Epithelial cell of esophagus (primary cell): ENCODE measurements around the gene LRP1-AS.

ENCODE experiments used
- DNase-seq: peaks from one replicate; pipeline ENCODE4 v3.0.0; 2010; ENCODE audit warnings: low read depth
- H3K4me3 ChIP-seq: 2 replicates; pipeline ENCODE4 v1.5.1; 2011; ENCODE audit warnings: mild to moderate bottlenecking, low read length, control low read depth
- CTCF ChIP-seq: IDR thresholded peaks from 2 replicates; pipeline ENCODE4 v1.5.1; 2011; ENCODE audit warnings: low read depth, mild to moderate bottlenecking, low read length, control low read depth, inconsistent platforms; ENCODE audit not compliant: insufficient read depth; ENCODE audit errors: missing control alignments

The LRP1-AS gene

GRCh38 chr12:57129889-57130288 is 17.5 kb downstream of the LRP1-AS start:
- TF ChIP-seq CTCF = no peak
- peak overlapping the region; percentile 74 for H3K4me3 ChIP-seq
- peak; percentile 51 for DNase-seq

- no peak for TF ChIP-seq CTCF
- DNase-seq = no peak
- peak overlapping the region; percentile 74 for H3K4me3 ChIP-seq
These were observed 18.0 kb downstream of the LRP1-AS start for GRCh38 chr12:57129321-57129842.

DNA sequence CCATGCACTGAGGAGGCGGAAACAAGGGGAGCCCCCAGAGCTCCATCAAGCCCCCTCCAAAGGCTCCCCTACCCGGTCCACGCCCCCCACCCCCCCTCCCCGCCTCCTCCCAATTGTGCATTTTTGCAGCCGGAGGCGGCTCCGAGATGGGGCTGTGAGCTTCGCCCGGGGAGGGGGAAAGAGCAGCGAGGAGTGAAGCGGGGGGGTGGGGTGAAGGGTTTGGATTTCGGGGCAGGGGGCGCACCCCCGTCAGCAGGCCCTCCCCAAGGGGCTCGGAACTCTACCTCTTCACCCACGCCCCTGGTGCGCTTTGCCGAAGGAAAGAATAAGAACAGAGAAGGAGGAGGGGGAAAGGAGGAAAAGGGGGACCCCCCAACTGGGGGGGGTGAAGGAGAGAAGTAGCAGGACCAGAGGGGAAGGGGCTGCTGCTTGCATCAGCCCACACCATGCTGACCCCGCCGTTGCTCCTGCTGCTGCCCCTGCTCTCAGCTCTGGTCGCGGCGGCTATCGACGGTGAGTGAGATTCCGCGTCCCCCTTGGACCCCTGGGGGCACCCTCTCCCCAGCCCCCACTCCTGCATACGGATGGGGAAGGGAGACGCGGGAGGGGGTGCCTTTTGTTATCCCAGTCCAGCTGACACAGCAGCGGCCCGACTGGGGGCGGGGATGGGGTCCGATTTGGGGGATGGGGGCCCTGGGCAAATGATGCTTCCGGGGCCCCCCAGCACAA is 18.7 kb downstream of the LRP1-AS start:
- DNase-seq = no peak
- no peak for TF ChIP-seq CTCF
- H3K4me3 ChIP-seq = peak overlapping the region; percentile 74

GRCh38 chr12:57127726-57128518 is 19.5 kb downstream of the LRP1-AS start, which contains the start of gene LRP1:
Gene LRP1 (plus strand): TSS chr12:57128483. CDS start chr12:57128965, 482 bp downstream.
- no peak for TF ChIP-seq CTCF
- peak; percentile 84 for DNase-seq
- peak within 1 kb of the TSS; percentile 74 for H3K4me3 ChIP-seq

- peak; percentile 29 for TF ChIP-seq CTCF
- DNase-seq = peak; percentile 57
These were observed 20.2 kb downstream of the LRP1-AS start for GRCh38 chr12:57127101-57127725.

GRCh38 chr12:57126561-57126960 is 20.9 kb downstream of the LRP1-AS start:
- no peak for DNase-seq

More at GRCh38 chr12:57127101-57127725, 20.2 kb downstream of the LRP1-AS start:
- H3K4me3 ChIP-seq = peak overlapping the region; percentile 74

More at GRCh38 chr12:57126561-57126960, 20.9 kb downstream of the LRP1-AS start:
- no peak for TF ChIP-seq CTCF
- no peak overlapping the region for H3K4me3 ChIP-seq
